ENCODE data around the gene CENPK. TPM values are rescaled to one million over a fixed set of nuclear protein-coding genes. Genes with fewer than 3 reads are reported as not detected.
"Not testable (repeated sequence)": the region's sequence is repeated elsewhere in the genome, so short reads cannot be mapped to it uniquely, and the experiment has no call there.

The CENPK gene, protein sequence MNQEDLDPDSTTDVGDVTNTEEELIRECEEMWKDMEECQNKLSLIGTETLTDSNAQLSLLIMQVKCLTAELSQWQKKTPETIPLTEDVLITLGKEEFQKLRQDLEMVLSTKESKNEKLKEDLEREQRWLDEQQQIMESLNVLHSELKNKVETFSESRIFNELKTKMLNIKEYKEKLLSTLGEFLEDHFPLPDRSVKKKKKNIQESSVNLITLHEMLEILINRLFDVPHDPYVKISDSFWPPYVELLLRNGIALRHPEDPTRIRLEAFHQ
- 10 to 100 TPM; 44.5 to 70.0 TPM for total RNA-seq

DNA sequence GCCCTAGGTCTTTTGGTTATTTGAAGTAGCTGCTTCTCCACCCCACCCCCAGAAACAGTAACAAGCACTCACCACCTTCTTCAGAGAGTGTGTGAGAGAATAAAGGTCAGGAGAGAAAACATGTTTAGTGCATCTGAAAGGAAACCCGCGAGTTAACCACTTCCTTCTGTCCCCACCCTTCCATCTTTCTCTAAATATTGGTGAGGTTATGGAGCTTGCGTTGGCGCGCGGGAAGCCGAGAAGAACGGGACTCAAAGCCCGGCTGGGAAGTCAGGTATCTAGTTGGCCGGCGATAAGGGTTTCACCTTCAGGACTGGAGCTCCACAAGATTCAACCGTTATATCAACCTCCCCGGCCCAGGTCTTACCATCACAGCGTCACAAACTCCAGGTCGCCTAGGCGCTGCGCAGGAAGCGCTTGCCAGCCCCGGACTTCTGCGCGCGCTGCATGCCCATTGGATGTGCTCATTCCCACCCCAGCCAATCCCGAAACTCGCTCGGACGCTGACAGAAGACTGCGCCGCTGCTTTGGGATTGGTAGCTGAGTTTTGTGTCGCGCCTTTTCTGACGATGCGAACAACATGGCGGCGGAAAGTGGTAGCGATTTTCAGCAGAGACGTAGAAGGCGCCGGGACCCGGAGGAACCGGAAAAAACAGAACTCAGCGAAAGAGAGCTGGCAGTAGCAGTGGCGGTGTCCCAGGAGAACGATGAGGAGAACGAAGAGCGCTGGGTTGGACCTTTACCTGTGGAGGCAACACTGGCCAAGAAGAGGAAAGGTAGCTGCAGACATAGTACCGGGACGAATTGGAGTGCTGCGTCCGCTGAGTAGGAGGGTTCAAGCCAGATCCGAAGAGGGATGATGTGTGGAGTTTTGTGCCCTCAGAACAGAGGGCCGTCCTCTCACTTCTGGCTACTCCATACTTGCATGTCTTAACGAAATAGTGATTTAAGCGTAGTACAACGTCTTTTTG, at the start of gene CENPK, which contains the start of gene PPWD1:
CENPK (minus strand) TSS at position 438 of the 971 bp plus-strand sequence. CDS start 8,261 bp downstream, outside the sequence.
PPWD1 (plus strand) TSS at position 566 of the 971 bp plus-strand sequence; CDS start at position 581, 15 bp downstream.
- DNase-seq (ENCODE audit: low spot score) = peak; percentile 96
- H3K9me3 Mint-ChIP-seq = no peaks in the 10 kb centered on the region
- H3K4me3 Mint-ChIP-seq = peak within 1 kb of the TSS; percentile 97
- peak; percentile 100 for ATAC-seq
- H3K4me1 Mint-ChIP-seq (ENCODE audit: low read depth in 2 of 2) = peaks cover 30 to 62% of the 10 kb centered on the region in 2 donors
- H3K27me3 Mint-ChIP-seq = no peaks in the 10 kb centered on the region
- peak within 1 kb of the TSS; percentile 92 to 94 for H3K27ac Mint-ChIP-seq
- H3K36me3 Mint-ChIP-seq = peaks cover 13% of the 10 kb centered on the region

DNA sequence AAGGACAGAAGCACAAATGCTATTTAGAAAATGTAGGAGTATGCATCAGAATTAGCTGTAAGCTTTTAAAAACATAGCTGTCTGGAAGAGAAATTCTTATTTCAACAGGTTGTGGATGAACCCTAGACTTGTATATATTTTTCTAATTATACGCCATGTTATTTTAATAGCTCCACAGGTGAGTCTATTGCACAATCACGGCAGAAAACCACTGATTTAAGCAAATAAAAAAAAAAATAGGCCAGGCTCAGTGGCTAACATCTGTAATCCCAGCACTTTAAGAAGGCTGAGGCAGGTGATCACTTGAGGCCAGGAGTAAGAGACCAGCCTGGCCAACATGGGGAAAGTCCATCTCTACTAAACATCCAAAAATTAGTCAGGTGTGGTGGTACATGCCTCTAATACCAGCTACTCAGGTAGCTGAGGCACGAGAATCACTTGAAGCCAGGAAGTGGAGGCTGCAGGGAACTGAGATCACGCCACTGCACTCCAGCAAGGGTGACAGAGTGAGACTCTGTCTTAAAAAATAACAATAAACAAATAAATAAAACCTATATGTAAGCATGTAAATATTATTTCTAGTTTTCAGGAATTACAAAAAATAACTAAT, 49.4 kb upstream of the CENPK start:
- H3K9me3 Mint-ChIP-seq = no peaks in the 10 kb centered on the region
- peaks cover 31% of the 10 kb centered on the region for H3K36me3 Mint-ChIP-seq
- peaks cover 0 to 5% of the 10 kb centered on the region in 2 donors for H3K4me1 Mint-ChIP-seq (ENCODE audit: low read depth in 2 of 2)
- no peak overlapping the region for H3K4me3 Mint-ChIP-seq
- H3K27ac Mint-ChIP-seq = no peak overlapping the region
- DNase-seq (ENCODE audit: low spot score) = no peak
- no peak for ATAC-seq
- H3K27me3 Mint-ChIP-seq = no peaks in the 10 kb centered on the region

DNA sequence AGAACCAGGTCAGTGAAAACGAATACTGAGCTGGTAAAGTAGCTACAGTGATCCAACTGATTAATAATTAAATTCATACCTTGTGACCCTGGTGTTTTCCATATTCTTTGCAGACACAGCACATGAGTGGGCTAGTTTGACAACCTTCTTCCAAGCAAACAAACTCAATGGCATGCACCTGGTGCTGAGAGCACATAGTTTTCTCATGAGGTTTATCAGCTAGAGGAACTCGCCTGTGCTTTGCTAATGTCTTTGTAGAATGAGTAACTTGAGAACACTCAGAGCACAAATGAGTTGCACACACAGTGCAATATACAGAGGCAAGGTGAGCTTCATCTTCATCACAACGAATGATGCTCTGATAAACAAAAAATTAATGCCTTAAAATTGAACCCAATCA, 48.6 kb upstream of the CENPK start:
- no peak overlapping the region for H3K27ac Mint-ChIP-seq
- peaks cover 34% of the 10 kb centered on the region for H3K36me3 Mint-ChIP-seq
- peaks cover under 1 to 7% of the 10 kb centered on the region in 2 donors for H3K4me1 Mint-ChIP-seq (ENCODE audit: low read depth in 2 of 2)
- no peak for ATAC-seq
- DNase-seq (ENCODE audit: low spot score) = no peak
- no peak overlapping the region for H3K4me3 Mint-ChIP-seq
- H3K9me3 Mint-ChIP-seq = no peaks in the 10 kb centered on the region
- no peaks in the 10 kb centered on the region for H3K27me3 Mint-ChIP-seq

DNA sequence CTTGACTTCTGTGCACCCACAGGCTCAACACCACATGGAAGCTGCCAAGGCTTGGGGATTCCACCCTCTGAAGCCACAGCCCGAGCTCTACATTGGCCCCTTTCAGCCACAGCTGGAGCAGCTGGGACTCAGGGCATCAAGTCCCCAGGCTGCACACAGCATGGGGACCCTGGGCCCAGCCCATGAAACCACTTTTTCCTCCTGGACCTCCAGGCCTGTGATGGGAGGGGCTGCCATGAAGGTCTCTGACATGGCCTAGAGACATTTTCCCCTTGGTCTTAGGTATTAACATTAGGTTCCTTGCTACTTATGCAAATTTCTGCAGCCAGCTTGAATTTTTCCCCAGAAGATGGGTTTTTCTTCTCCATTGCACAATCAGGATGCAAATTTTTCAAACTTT, 38.8 kb upstream of the CENPK start:
- ATAC-seq; H3K9me3 Mint-ChIP-seq; H3K27me3 Mint-ChIP-seq; DNase-seq (ENCODE audit: low spot score); H3K4me3 Mint-ChIP-seq; H3K27ac Mint-ChIP-seq: not testable (repeated sequence)
- H3K4me1 Mint-ChIP-seq (ENCODE audit: low read depth in 2 of 2) = peaks cover 0 to 14% of the 10 kb centered on the region in 2 donors
- H3K36me3 Mint-ChIP-seq = peaks cover 32% of the 10 kb centered on the region

DNA sequence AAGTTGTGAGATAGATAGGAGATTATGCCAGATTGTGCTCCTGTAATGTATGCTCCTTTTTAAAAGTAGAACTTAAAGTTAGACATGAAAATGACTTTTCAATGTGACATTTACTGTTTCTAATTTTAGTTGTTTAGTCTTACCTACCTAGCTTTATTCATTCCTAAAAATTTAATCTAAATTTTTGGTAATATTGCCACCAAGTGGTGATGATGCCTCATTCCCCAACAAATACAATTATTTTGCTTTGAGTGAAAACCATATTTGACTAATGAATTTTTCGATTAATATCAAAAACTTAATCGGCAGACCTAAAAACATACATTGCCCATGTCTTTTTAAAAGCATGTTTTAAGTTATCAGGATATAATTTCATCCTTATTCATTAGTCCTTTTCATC, 25.7 kb upstream of the CENPK start:
- DNase-seq (ENCODE audit: low spot score) = no peak
- H3K4me1 Mint-ChIP-seq (ENCODE audit: low read depth in 2 of 2) = no peaks in the 10 kb centered on the region

DNA sequence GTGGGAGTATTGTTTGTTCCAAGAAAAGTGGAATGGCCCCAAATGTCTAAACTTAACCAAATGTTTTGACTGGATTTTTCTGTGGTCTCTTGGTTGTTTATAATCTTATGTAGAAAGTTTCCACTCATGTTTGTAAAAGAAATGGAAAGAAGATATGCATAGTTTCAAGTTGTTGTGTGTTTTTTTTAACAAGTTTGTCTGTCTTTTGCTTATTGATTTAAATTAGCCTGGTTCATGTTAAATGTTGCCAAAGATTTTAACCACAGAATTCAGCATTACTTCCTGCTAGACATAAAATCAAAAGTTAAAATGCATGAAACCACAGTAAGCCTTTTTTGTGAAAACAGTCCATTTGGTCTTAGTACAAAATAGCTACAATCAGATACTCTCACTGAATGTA, 14.2 kb upstream of the CENPK start:
- Mint-ChIP-seq H3K27me3 (no peaks in the 10 kb centered on the region), H3K9me3 (no peaks in the 10 kb centered on the region), H3K27ac (no peak overlapping the region), H3K4me3 (no peak overlapping the region), H3K36me3 (peaks cover 21% of the 10 kb centered on the region), H3K4me1 (ENCODE audit: low read depth in 2 of 2) (peaks cover 15% of the 10 kb centered on the region in 2 donors)
- ATAC-seq (no peak), DNase-seq (ENCODE audit: low spot score) (no peak)

More for the DNA sequence above, 25.7 kb upstream of the CENPK start:
- no peaks in the 10 kb centered on the region for H3K9me3 Mint-ChIP-seq
- no peak overlapping the region for H3K4me3 Mint-ChIP-seq
- no peak for ATAC-seq
- H3K27ac Mint-ChIP-seq = no peak overlapping the region
- no peaks in the 10 kb centered on the region for H3K27me3 Mint-ChIP-seq
- peaks cover 20% of the 10 kb centered on the region for H3K36me3 Mint-ChIP-seq

DNA sequence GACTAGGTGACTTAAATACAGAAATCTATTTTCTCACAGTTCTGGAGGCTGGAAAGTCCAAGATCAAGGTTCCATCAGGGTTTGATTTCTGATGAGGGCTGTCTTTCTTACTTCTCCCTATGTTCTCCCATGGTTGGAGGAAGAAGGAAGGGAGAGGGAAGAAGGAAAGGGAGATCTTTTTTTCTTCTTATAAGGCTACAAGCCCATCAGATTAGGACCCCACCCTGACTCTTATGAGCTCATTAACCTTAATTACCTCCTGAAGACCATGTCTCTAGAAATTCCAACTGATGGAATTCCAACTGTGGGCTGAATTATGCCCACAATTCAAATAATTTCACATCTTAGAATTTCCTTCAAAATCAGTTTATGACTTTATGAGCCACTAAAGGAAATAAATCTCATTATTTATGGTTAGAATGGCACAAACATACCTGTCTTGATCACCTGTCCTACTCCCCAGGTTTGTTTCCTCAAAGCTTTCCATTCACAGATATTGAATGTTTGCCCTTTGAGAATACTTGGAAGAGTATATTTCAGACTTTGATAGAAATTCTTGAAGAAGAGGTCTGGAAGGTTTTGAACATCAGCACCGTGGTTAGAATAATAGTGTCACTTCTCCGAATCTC, 7.7 kb upstream of the CENPK start:
- Mint-ChIP-seq H3K9me3 (no peaks in the 10 kb centered on the region), H3K27me3 (no peaks in the 10 kb centered on the region), H3K4me3 (no peak overlapping the region), H3K27ac (no peak overlapping the region), H3K4me1 (ENCODE audit: low read depth in 2 of 2) (peaks cover 15 to 18% of the 10 kb centered on the region in 2 donors), H3K36me3 (peaks cover 7% of the 10 kb centered on the region)
- DNase-seq (ENCODE audit: low spot score) = no peak
- ATAC-seq = no peak

DNA sequence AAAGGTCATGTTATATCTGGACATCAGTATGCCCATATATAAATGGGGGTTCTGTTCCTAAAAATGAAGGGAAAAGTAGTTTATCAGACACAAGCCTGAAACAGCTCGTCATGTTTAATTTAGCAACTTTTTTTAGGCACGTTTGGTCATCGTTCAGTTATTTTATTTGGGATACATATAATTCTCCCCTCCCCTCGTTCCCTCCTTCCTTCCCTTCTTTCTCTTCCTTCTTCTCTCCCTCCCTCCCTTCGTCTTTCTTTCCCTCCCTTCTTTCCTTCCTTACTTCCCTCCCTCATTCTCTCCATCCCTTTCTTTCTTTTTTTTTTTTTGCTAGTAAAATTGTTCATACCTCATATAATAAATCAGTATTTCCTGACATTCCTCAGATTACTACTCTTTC, 3.5 kb upstream of the CENPK start:
- ATAC-seq (no peak), DNase-seq (ENCODE audit: low spot score) (no peak)
- peaks cover 30 to 47% of the 10 kb centered on the region in 2 donors for H3K4me1 Mint-ChIP-seq (ENCODE audit: low read depth in 2 of 2)
- H3K27ac Mint-ChIP-seq = no peak overlapping the region
- no peak overlapping the region for H3K4me3 Mint-ChIP-seq
- H3K27me3 Mint-ChIP-seq = no peaks in the 10 kb centered on the region
- no peaks in the 10 kb centered on the region for H3K9me3 Mint-ChIP-seq
- H3K36me3 Mint-ChIP-seq = peaks cover 4% of the 10 kb centered on the region

DNA sequence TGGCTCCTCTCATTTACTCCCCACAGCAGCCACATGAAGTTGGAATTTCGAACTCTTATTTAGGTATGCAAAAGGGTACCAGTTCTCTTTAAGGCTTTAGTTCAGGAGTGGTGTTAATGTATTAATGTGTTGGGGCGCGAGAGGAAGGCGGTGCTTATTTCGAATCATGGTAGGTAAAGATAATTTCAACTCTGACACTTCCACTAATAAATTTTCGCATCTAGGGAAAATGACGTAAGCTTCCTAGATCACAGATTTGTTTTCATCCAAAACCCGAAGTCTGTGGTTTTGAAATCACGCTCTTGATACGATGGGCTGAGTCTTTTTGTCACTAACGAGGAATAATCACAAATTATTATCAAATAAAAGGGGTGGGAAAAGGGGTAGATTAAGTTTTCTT, 809 bp upstream of the CENPK start:
- Mint-ChIP-seq H3K27ac (peak overlapping the region; percentile 92 to 94), H3K27me3 (no peaks in the 10 kb centered on the region), H3K4me3 (peak overlapping the region; percentile 97), H3K9me3 (no peaks in the 10 kb centered on the region), H3K4me1 (ENCODE audit: low read depth in 2 of 2) (peaks cover 30 to 55% of the 10 kb centered on the region in 2 donors), H3K36me3 (peaks cover 5% of the 10 kb centered on the region)
- DNase-seq (ENCODE audit: low spot score) (no peak), ATAC-seq (no peak)

DNA sequence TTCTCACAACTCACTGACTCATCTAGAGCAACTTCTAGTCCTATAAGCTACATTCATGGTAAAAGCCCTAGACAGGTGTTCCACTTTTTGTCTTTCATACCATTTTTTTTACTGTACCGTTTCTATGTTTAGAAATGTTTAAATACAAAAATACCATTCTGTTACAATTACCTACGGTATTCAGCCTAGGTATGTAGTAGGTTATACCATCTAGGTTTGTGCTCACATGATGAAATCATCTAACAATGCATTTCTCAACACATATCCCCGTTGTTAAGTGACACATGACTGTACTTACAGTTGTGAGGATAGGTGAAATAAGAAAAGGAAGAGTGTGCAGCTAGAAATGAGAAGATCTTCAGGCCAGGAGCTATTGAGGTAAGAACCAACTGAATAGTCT, 6.2 kb downstream of the CENPK start:
- Mint-ChIP-seq H3K9me3 (no peaks in the 10 kb centered on the region), H3K36me3 (peaks cover 36% of the 10 kb centered on the region), H3K27ac (no peak overlapping the region), H3K4me3 (no peak overlapping the region), H3K4me1 (ENCODE audit: low read depth in 2 of 2) (peaks cover 2 to 30% of the 10 kb centered on the region in 2 donors), H3K27me3 (no peaks in the 10 kb centered on the region)
- no peak for ATAC-seq
- DNase-seq (ENCODE audit: low spot score) = no peak

DNA sequence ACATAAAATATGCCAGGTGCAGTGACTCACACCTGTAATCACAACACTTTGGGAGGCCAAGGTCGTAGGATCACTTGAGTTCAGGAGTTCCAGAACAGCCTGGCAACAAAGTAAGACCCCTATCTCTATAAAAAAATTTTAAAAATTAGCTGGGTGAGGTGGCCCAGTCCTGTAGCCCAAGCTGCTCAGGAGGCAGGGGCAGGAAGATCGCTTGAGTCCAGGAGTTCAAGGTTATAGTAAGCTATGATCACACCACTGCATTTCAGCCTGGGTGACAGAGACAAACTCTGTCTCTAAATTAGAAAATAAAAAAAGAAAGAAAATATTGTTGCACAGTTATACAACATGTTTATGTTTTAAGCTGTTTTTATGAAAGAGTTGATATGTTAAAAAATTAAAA, 6.8 kb downstream of the CENPK start:
- Mint-ChIP-seq H3K9me3 (no peaks in the 10 kb centered on the region), H3K4me3 (no peak overlapping the region), H3K36me3 (peaks cover 36% of the 10 kb centered on the region), H3K27me3 (no peaks in the 10 kb centered on the region), H3K4me1 (ENCODE audit: low read depth in 2 of 2) (peaks cover 2 to 25% of the 10 kb centered on the region in 2 donors), H3K27ac (no peak overlapping the region)
- DNase-seq (ENCODE audit: low spot score) = no peak
- ATAC-seq = no peak

DNA sequence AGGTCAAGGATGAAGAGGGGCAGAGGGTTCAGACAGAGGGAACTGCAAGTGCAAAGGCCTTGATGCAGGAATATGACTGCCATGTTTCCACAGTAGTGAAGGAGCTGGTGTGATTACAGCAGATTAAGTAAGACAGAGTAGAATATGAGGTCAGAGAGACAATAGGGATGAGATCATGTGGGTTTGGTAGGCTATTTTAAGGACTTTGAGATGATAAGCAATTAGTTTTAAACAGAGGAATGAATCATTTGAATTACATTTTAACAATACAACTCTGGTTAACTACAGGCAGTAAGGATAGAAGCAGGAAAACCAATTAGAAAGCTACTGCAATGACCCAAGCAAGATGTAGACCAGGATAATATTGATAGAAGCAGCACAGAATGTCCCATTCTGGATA, 7.7 kb downstream of the CENPK start:
- H3K36me3 Mint-ChIP-seq = peaks cover 36% of the 10 kb centered on the region
- ATAC-seq = no peak

DNA sequence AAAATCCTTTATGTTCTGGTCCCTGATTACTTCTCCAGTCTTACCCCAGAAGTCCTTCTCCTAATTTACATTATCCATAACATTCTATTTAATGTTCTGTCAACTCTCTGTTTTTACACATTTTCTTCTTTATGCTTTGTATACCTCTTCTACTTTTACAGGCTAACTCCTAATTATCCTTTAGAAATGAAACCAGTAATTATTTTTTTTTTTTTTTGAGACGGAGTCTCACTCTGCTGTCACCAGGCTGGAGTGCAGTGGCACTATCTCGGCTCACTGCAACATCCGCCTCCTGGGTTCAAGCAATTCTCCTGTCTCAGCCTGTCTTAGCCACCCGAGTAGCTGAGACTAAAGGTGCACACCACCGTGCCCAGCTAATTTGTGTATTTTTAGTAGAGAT, 9.0 kb downstream of the CENPK start:
- Mint-ChIP-seq H3K4me1 (ENCODE audit: low read depth in 2 of 2) (peaks cover 2 to 21% of the 10 kb centered on the region in 2 donors), H3K36me3 (peaks cover 43% of the 10 kb centered on the region), H3K27me3 (no peaks in the 10 kb centered on the region), H3K9me3 (no peaks in the 10 kb centered on the region), H3K27ac (no peak overlapping the region), H3K4me3 (no peak overlapping the region)
- ATAC-seq (no peak), DNase-seq (ENCODE audit: low spot score) (no peak)

More for the DNA sequence above, 7.7 kb downstream of the CENPK start:
- no peak for DNase-seq (ENCODE audit: low spot score)
- Mint-ChIP-seq H3K27me3 (no peaks in the 10 kb centered on the region), H3K9me3 (no peaks in the 10 kb centered on the region), H3K4me3 (no peak overlapping the region), H3K4me1 (ENCODE audit: low read depth in 2 of 2) (peaks cover 2 to 25% of the 10 kb centered on the region in 2 donors), H3K27ac (no peak overlapping the region)
